ENCODE data around the gene ZNF3.

Gene ZNF3

GRCh38 chr7:100069991-100070390 is 11.5 kb downstream of the ZNF3 start:
- Histone ChIP-seq H3K27me3 (ENCODE audit: control insufficient read depth, insufficient read depth, low read length) (no peaks in the 10 kb centered on the region), H3K4me3 (ENCODE audit: low read length) (no peak overlapping the region), H3K9me3 (ENCODE audit: control insufficient read depth, insufficient read depth, low read length) (peaks cover 24% of the 10 kb centered on the region), H3K4me1 (ENCODE audit: control insufficient read depth, insufficient read depth, low read length) (no peaks in the 10 kb centered on the region), H3K36me3 (ENCODE audit: control insufficient read depth, insufficient read depth, low read length) (peaks cover 49% of the 10 kb centered on the region), H3K27ac (ENCODE audit: low read length) (no peak overlapping the region)
- DNase-seq (ENCODE audit: low read depth, low spot score) = no peak
- no CpG with 5 or more reads among the region's 5 CpGs for WGBS (ENCODE audit: insufficient coverage, insufficient read length)

- no CpG with 5 or more reads among the region's 7 CpGs for WGBS (ENCODE audit: insufficient coverage, insufficient read length)
- H3K4me3 ChIP-seq (ENCODE audit: low read length) = no peak overlapping the region
- H3K9me3 ChIP-seq (ENCODE audit: control insufficient read depth, insufficient read depth, low read length) = peaks cover 17% of the 10 kb centered on the region
- H3K27ac ChIP-seq (ENCODE audit: low read length) = no peak overlapping the region
- H3K36me3 ChIP-seq (ENCODE audit: control insufficient read depth, insufficient read depth, low read length) = peaks cover 34% of the 10 kb centered on the region
- no peak for DNase-seq (ENCODE audit: low read depth, low spot score)
- H3K27me3 ChIP-seq (ENCODE audit: control insufficient read depth, insufficient read depth, low read length) = no peaks in the 10 kb centered on the region
- H3K4me1 ChIP-seq (ENCODE audit: control insufficient read depth, insufficient read depth, low read length) = no peaks in the 10 kb centered on the region
Observed at GRCh38 chr7:100066953-100067352, 14.6 kb downstream of the ZNF3 start.

- no peak for DNase-seq (ENCODE audit: low read depth, low spot score)
- H3K4me3 ChIP-seq (ENCODE audit: low read length) = no peak overlapping the region
- no CpG with 5 or more reads among the region's 8 CpGs for WGBS (ENCODE audit: insufficient coverage, insufficient read length)
- H3K9me3 ChIP-seq (ENCODE audit: control insufficient read depth, insufficient read depth, low read length) = peaks cover 3% of the 10 kb centered on the region
- H3K27me3 ChIP-seq (ENCODE audit: control insufficient read depth, insufficient read depth, low read length) = no peaks in the 10 kb centered on the region
- H3K4me1 ChIP-seq (ENCODE audit: control insufficient read depth, insufficient read depth, low read length) = no peaks in the 10 kb centered on the region
- no peak overlapping the region for H3K27ac ChIP-seq (ENCODE audit: low read length)
- peaks cover 25% of the 10 kb centered on the region for H3K36me3 ChIP-seq (ENCODE audit: control insufficient read depth, insufficient read depth, low read length)
Observed at GRCh38 chr7:100065452-100066186, 15.9 kb downstream of the ZNF3 start.

- H3K4me1 ChIP-seq (ENCODE audit: control insufficient read depth, insufficient read depth, low read length) = no peaks in the 10 kb centered on the region
- no peaks in the 10 kb centered on the region for H3K9me3 ChIP-seq (ENCODE audit: control insufficient read depth, insufficient read depth, low read length)
- no peak overlapping the region for H3K4me3 ChIP-seq (ENCODE audit: low read length)
- no peak for DNase-seq (ENCODE audit: low read depth, low spot score)
- H3K27me3 ChIP-seq (ENCODE audit: control insufficient read depth, insufficient read depth, low read length) = no peaks in the 10 kb centered on the region
- peaks cover 16% of the 10 kb centered on the region for H3K36me3 ChIP-seq (ENCODE audit: control insufficient read depth, insufficient read depth, low read length)
- WGBS (ENCODE audit: insufficient coverage, insufficient read length) = no CpG with 5 or more reads among the region's 9 CpGs
- H3K27ac ChIP-seq (ENCODE audit: low read length) = no peak overlapping the region
Observed at GRCh38 chr7:100064162-100064561, 17.4 kb downstream of the ZNF3 start.

- H3K36me3 ChIP-seq (ENCODE audit: control insufficient read depth, insufficient read depth, low read length) = peaks cover 16% of the 10 kb centered on the region
- WGBS (ENCODE audit: insufficient coverage, insufficient read length) = no CpG with 5 or more reads among the region's 4 CpGs
- H3K27ac ChIP-seq (ENCODE audit: low read length) = no peak overlapping the region
Observed at GRCh38 chr7:100063376-100063775, 18.1 kb downstream of the ZNF3 start.

GRCh38 chr7:100061518-100062193 is 19.9 kb downstream of the ZNF3 start:
- whole genome bisulfite sequencing (ENCODE audit: insufficient coverage, insufficient read length) = no CpG with 5 or more reads among the region's 11 CpGs
- H3K27me3 ChIP-seq (ENCODE audit: control insufficient read depth, insufficient read depth, low read length) = no peaks in the 10 kb centered on the region
- no peaks in the 10 kb centered on the region for H3K9me3 ChIP-seq (ENCODE audit: control insufficient read depth, insufficient read depth, low read length)
- no peak for DNase-seq (ENCODE audit: low read depth, low spot score)
- H3K36me3 ChIP-seq (ENCODE audit: control insufficient read depth, insufficient read depth, low read length) = peaks cover 28% of the 10 kb centered on the region
- no peaks in the 10 kb centered on the region for H3K4me1 ChIP-seq (ENCODE audit: control insufficient read depth, insufficient read depth, low read length)
- no peak overlapping the region for H3K4me3 ChIP-seq (ENCODE audit: low read length)
- H3K27ac ChIP-seq (ENCODE audit: low read length) = no peak overlapping the region

More at GRCh38 chr7:100063376-100063775, 18.1 kb downstream of the ZNF3 start:
- no peaks in the 10 kb centered on the region for H3K27me3 ChIP-seq (ENCODE audit: control insufficient read depth, insufficient read depth, low read length)
- no peaks in the 10 kb centered on the region for H3K4me1 ChIP-seq (ENCODE audit: control insufficient read depth, insufficient read depth, low read length)
- H3K4me3 ChIP-seq (ENCODE audit: low read length) = no peak overlapping the region
- DNase-seq (ENCODE audit: low read depth, low spot score) = no peak
- no peaks in the 10 kb centered on the region for H3K9me3 ChIP-seq (ENCODE audit: control insufficient read depth, insufficient read depth, low read length)

- DNase-seq (ENCODE audit: low read depth, low spot score) = no peak
- H3K4me1 ChIP-seq (ENCODE audit: control insufficient read depth, insufficient read depth, low read length) = no peaks in the 10 kb centered on the region
- H3K36me3 ChIP-seq (ENCODE audit: control insufficient read depth, insufficient read depth, low read length) = peaks cover 24% of the 10 kb centered on the region
- H3K27ac ChIP-seq (ENCODE audit: low read length) = no peak overlapping the region
- H3K27me3 ChIP-seq (ENCODE audit: control insufficient read depth, insufficient read depth, low read length) = no peaks in the 10 kb centered on the region
- no peak overlapping the region for H3K4me3 ChIP-seq (ENCODE audit: low read length)
- H3K9me3 ChIP-seq (ENCODE audit: control insufficient read depth, insufficient read depth, low read length) = no peaks in the 10 kb centered on the region
- WGBS (ENCODE audit: insufficient coverage, insufficient read length) = no CpG with 5 or more reads among the region's 5 CpGs
Observed at GRCh38 chr7:100059251-100059739, 22.2 kb downstream of the ZNF3 start.

GRCh38 chr7:100057006-100057405 is 24.5 kb downstream of the ZNF3 start:
- WGBS (ENCODE audit: insufficient coverage, insufficient read length) = no CpG with 5 or more reads among the region's 10 CpGs
- Histone ChIP-seq H3K4me1 (ENCODE audit: control insufficient read depth, insufficient read depth, low read length) (no peaks in the 10 kb centered on the region), H3K27me3 (ENCODE audit: control insufficient read depth, insufficient read depth, low read length) (no peaks in the 10 kb centered on the region), H3K9me3 (ENCODE audit: control insufficient read depth, insufficient read depth, low read length) (no peaks in the 10 kb centered on the region), H3K4me3 (ENCODE audit: low read length) (no peak overlapping the region), H3K36me3 (ENCODE audit: control insufficient read depth, insufficient read depth, low read length) (peaks cover 16% of the 10 kb centered on the region; the same call in 1 of the 2 replicates), H3K27ac (ENCODE audit: low read length) (no peak overlapping the region)
- DNase-seq (ENCODE audit: low read depth, low spot score) = no peak

GRCh38 chr7:100053215-100053614 is 28.3 kb downstream of the ZNF3 start:
- no peak for DNase-seq (ENCODE audit: low read depth, low spot score)
- no CpG with 5 or more reads among the region's 3 CpGs for WGBS (ENCODE audit: insufficient coverage, insufficient read length)

GRCh38 chr7:100051611-100052010 is 29.9 kb downstream of the ZNF3 start:
- Histone ChIP-seq H3K4me3 (ENCODE audit: low read length) (no peak overlapping the region), H3K9me3 (ENCODE audit: control insufficient read depth, insufficient read depth, low read length) (no peaks in the 10 kb centered on the region), H3K4me1 (ENCODE audit: control insufficient read depth, insufficient read depth, low read length) (no peaks in the 10 kb centered on the region), H3K27ac (ENCODE audit: low read length) (no peak overlapping the region), H3K27me3 (ENCODE audit: control insufficient read depth, insufficient read depth, low read length) (no peaks in the 10 kb centered on the region), H3K36me3 (ENCODE audit: control insufficient read depth, insufficient read depth, low read length) (no peaks in the 10 kb centered on the region)
- no peak for DNase-seq (ENCODE audit: low read depth, low spot score)
- no CpG with 5 or more reads among the region's 3 CpGs for WGBS (ENCODE audit: insufficient coverage, insufficient read length)

More at GRCh38 chr7:100053215-100053614, 28.3 kb downstream of the ZNF3 start:
- Histone ChIP-seq H3K4me3 (ENCODE audit: low read length) (no peak overlapping the region), H3K4me1 (ENCODE audit: control insufficient read depth, insufficient read depth, low read length) (no peaks in the 10 kb centered on the region), H3K36me3 (ENCODE audit: control insufficient read depth, insufficient read depth, low read length) (peaks cover 11% of the 10 kb centered on the region; the same call in 1 of the 2 replicates), H3K9me3 (ENCODE audit: control insufficient read depth, insufficient read depth, low read length) (no peaks in the 10 kb centered on the region), H3K27ac (ENCODE audit: low read length) (no peak overlapping the region), H3K27me3 (ENCODE audit: control insufficient read depth, insufficient read depth, low read length) (no peaks in the 10 kb centered on the region)

Data from iPS DF 6.9 (cell line).